Testis (tissue), 2 donors: Measurements from ENCODE around the gene ADAMTS13.

Source experiments
- CTCF ChIP-seq, 3 experiments: fragments of 450-650 bp in 2 of 3; fragments of 200-600 bp in 1 of 3; sonication (generic) in 1 of 3; IDR thresholded peaks; one replicate each; pipeline ENCODE4 v1.5.1; 2016 to 2019; ENCODE audit warnings: antibody characterized with exemption in 3 of 3, mild to moderate bottlenecking in 2 of 3, moderate library complexity in 1 of 3
- POLR2A ChIP-seq: fragments of 450-650 bp; IDR thresholded peaks from one replicate; pipeline ENCODE4 v1.6.1; 2017; ENCODE audit warnings: antibody characterized with exemption, mild to moderate bottlenecking, moderate library complexity

DNA sequence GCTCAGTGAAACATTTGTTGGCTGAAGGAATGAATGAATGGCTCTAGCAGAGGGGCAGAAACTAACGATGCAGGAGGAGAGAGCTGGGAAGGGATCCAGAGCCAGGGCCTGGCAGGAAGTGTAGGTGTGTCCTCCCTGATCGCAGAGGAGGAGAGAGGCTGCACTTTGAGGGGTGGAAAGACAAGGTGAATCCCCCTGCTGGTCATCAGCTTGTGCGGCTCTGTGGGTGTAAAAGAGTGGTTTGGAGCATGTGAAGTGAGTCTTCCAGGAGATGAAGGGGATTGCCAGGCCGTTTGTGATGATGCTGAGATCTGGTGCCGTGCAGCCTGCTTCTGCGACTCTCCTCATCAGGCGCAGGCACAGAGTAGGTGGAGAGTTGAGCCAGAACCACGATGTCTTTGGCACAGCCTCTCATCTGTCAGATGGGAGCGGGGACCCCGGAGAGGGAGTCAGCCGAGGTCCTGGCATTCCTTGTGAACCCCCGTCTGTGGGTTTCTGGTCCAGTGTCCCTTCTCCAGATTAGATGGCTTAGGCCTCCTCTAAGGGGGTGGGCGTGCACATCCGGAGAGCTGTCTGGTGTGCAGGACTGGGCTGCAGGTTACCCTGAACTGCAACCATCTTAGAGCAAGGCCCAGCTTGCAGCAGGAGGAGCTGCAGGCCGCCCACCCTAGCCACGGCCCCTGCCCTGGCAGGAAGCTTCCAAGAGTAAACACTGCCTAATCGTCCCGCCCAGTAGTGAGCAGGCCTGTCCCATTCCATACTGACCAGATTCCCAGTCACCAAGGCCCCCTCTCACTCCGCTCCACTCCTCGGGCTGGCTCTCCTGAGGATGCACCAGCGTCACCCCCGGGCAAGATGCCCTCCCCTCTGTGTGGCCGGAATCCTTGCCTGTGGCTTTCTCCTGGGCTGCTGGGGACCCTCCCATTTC, at the start of gene ADAMTS13:
- TF ChIP-seq CTCF (IDR thresholded peaks at IDR 0.05) (no peak), POLR2A (no peak)
